GM18867 (cell line): ENCODE results near the gene TPK1.
A peak's percentile ranks its signal among the peaks of the same experiment; 100 is the strongest.
"Not testable (repeated sequence)": the region's sequence is repeated elsewhere in the genome, so short reads cannot be mapped to it uniquely, and the experiment has no call there.

Experiments
- ATAC-seq: cut with Tn5 transposase; IDR thresholded peaks from one replicate; pipeline ENCODE4 v1.9.1; 2021; ENCODE audit warnings: mild to moderate bottlenecking, moderate library complexity; ENCODE audit not compliant: unreplicated experiment

The TPK1 gene

DNA sequence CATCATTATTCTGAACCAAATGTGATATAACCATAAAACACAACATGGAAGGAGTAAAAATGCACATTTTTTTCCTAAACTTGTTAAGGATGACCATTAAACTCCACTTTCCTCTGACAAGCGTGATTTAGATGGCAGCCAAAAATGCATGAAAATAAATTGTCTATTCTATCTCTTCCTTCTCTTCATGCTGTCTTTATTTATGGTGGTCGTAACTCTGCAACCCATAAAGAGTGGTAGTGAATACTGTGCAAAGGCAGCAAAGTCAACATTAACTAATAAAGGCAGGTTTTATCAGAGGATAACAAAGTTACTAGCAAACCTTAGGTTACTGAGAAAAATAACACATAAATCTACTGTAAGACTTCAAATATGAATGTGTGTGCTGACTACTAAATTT lies 106.6 kb downstream of the TPK1 start:
- no peak for ATAC-seq

DNA sequence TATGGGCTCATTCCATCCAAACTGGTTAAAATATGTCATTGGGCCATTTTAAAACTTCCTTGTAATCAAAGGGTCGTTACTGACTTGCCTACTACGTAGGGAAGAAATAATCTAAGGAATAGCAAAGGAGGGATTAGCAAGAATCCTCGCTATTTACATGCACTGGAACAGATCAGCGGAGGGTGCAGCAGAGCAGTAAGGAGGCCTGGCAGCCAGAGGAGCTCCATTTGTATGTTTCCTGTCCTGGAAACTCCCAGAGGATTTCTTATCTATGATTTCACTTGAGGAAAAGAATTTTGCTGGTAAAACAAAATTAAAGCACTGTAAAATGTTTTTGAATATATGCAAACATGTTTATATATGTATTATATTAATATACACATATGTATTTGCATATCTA lies 107.3 kb downstream of the TPK1 start:
- ATAC-seq = no peak

DNA sequence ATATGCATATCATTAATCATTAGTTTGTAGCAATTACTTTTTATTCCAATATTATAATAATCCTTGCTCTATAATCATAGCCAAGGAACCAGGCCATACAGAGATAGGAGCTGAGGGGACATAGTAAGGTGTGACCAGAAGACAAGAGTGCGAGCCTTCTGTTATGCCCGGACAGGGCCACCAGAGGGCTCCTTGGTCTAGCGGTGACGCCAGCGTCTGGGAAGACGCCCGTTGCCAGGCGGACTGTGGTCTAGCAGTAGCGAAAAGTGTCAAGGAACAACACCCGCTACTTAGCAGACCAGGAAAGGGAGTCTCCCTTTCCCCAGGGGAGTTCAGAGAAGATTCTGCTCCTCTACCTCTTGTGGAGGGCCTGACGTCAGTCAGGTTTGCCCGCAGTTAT lies 109.0 kb downstream of the TPK1 start:
- not testable (repeated sequence) for ATAC-seq

DNA sequence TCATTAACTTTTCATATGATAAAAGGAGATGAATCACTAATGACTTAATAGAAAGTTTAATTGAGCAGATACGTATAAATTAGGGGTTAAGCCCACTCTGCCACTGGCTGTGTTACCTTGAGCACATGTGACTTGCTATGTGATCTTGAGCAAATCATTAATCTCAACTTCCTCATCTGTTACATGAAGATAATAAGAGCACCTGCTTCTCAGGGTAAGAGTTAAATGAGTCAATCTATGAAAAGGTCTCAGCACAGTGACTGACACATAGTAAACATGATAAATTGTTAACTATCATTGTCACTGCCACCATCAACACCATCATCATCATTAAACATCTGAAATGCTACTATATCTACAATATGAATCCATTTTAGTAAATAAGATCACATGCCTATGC lies 110.8 kb downstream of the TPK1 start:
- peak; percentile 99 for ATAC-seq

DNA sequence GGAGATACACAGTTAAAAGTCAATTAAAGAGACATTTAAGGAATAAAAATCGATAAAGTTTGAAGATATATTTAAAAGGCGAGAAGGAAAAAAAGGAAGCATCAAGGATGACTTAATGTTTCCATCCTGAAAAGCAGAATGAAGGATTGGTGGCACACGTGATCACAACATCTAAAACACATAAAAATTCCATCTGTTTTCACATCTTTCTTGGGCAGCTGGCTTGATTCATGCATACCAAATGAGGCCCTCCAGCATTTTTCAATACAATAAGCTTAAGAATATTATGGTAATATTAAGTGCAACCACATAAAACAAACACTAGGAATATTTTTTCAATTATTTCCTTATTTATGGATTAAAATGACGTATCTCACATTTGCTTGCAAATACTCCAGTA lies 112.6 kb downstream of the TPK1 start:
- ATAC-seq = no peak

DNA sequence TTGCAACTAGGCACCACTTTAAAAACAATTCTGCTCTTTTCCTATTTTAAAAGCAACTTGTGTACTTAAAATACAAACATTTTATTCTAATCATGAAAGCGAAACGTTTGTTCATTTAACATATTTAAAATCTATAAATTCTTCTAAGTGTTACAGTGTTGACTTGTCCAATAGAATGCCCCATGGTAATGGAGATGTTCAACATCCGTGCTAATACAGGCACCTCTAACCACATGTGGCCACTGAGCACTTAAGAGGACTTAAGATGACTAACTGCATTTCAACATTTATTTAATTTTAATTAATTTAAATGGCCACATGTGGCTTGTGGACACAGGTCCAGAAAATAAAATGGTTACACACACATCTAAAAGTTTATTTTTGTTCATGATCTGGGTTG lies 115.1 kb downstream of the TPK1 start:
- no peak for ATAC-seq

DNA sequence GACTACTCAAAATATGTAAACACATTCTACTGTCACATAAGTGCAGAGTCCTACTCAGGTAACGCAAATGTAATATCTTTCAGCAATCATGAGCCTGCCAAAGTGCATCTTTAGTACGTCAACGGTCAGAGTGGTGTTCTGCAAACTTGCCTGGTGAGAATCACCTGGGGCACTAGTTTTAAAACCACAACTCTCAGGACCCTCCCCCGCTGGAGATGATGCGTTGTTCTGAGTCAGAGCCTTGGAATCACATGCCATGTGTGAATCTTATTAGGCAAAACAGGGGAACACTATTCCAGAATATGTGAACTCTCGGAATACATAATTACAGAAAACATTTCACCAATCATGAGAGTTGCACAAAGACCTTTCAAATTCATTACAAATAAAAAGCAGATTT lies 115.7 kb downstream of the TPK1 start:
- no peak for ATAC-seq

DNA sequence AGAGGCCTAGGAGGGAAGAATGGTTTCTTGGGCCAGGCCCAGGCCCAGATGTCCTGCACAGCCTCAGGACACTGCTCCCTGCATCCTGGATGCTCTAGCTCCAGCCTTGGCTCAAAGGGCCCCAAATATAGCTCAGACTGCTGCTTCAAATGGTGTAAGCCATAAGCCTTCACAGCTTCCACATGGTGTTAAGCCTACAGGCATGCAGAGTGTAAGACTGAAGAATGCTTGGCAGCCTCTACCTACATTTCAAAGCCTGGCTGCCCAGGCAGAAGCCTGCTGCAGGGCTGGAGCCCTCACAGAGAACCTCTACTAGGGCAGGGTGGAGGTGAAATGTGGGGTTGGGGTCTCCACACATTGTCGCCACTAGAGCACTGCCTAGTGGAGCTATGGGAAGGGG lies 118.1 kb downstream of the TPK1 start:
- ATAC-seq = no peak

DNA sequence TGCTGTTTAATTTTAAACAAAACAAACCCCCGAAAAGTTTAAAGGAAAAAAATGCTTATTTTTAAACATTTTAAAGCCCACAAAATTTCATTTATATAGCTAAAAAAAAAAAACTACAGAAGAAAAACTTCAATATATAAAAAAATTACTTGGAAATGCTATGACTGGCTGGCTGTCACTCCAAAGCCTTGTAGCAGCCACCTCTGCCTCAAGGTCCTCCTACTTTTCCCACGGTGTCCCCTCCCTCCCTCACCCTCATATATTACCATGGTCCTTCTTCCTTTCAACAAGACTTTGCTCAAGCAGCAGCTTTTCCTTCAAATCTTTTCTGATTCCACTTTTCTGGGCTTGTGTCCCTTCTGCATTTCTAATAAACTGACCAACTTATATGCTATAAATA lies 122.0 kb downstream of the TPK1 start:
- ATAC-seq = peak; percentile 48

DNA sequence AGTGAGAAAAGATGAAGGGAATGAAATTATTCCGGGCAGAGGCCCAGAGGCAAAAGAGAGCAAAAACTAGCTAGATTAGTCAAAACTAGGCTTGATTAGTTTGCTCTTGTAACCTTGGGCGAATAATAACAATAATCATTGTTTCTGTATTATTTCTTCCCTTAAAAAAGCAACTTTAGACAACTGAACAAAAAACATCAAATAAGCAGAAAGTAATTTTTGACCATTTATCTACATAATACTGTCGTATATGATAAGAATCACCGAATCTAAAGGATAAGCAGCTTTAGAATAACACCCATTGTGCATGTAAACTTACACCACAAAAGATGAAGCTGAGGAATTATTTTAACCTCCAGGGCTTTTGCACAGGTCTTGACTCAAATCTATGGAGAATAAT lies 125.1 kb downstream of the TPK1 start:
- ATAC-seq = no peak

DNA sequence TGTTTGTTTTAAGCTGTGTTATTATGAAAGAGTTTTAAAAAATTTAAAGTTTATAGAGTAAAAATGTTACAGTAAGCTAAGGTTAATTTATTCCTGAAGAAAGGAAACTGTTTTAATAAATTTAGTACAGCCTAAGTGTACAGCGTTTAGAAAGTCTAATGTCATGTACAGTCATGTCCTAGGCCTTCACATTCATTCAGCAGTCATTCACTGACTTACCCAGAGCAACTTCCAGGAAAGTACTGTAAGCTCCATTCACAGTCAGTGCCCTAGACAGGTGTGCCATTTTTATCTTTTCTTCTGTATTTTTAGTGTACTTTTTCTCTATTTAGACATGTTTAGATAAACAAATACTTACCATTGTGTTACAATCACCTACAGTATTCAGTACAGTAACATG lies 126.8 kb downstream of the TPK1 start:
- ATAC-seq = no peak

DNA sequence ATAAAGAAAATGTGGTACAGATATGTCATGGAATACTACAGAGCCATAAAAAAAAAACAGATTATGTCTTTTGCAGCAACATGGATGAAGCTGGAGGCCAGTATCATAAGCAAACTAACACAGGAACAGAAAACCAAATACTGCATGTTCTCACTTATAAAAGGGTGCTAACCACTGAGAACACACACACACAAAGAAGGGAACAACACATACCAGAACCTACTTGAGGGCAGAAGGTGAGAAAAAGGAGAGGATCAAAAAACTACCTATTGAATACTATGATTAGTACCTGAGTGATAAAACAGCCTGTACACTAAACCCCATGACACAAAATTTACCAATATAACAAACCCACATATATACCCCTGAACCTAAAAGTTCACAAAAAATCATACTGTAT lies 144.6 kb downstream of the TPK1 start:
- peak; percentile 73 for ATAC-seq

DNA sequence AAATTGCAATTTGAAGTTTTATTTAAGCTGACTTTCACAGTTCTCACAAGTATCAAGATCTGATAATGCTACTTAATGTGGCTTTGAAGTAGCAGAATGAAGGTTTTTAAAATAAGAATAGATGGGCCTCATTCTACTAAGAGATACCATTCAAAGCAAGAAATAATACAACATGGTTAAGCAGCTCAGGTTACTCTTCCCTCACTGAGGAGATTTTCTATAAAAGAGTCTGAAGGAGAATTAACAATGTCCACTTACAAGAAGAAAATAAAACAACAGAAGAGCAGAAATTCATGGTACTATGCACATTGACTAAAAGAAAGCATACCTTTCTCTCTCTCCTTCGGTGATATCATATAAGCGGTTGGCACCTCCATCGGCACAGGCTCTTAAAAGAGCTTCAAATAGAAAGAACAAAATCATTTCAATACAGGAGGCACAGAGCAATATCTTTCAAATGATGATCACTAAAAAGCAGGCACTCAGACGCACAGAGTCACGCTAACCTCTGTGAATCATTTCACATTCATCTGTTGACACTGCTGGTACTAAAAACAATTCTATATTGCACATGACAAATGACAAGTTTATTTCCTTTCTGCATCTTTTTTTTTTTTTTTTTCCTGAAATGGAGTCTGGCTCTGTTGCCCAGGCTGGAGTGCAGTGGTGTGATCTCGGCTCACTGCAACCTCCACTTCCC lies 153.1 kb downstream of the TPK1 start:
- no peak for ATAC-seq

DNA sequence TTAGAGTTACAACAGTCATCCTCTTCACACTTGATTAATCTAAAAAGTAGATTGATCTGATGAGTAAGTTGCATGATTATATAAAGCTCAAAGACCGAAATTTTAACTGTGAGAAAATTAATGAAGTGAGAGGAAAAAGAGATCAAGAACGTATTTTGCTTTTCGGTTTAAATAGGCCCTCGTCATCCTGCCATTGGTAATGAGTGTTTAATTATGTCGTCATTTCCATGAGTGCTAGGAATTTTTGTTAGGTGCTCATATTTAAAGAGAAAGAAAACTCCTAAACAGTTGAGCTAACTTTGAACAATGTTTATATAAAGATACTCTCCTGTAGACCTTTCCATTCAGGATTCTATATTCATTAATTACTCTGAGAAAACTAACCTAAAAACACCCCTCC lies 159.4 kb downstream of the TPK1 start:
- no peak for ATAC-seq

DNA sequence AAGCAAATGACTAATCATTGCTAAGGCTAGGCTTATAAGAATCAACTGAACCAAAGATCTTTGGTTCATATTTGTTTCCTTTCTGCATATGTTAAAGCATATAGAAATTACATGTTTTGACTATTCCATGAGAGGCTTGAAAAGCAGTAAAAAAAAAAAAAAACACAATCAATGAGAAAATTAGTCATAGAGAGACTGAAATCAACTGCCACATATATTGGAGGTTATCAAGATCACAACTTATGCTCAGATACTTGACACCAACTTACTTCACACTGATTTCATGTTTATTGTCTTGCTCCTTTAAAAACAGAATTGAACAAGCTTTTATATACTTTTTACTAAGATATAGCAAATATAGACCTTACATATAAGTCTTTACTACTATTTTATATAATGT lies 161.3 kb downstream of the TPK1 start:
- ATAC-seq = no peak

DNA sequence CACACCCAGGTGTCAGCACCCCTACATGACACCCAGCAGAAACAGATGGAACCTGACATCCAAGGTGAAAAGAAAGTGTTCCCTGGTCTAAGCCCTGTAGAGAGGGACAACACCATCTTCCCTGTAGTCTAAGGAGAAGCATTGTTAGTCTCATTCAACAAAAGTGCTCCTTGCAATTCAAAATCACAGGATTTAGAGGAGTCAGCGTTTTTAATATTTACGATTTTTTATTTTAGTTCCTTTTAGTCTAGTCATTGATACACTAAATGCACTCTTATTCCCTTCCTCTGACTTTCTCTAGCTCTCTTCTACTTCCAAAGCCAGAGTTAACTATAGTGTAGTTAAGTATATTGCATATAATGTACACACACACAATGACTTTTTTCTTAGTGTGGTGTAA lies 163.0 kb downstream of the TPK1 start:
- ATAC-seq = no peak

DNA sequence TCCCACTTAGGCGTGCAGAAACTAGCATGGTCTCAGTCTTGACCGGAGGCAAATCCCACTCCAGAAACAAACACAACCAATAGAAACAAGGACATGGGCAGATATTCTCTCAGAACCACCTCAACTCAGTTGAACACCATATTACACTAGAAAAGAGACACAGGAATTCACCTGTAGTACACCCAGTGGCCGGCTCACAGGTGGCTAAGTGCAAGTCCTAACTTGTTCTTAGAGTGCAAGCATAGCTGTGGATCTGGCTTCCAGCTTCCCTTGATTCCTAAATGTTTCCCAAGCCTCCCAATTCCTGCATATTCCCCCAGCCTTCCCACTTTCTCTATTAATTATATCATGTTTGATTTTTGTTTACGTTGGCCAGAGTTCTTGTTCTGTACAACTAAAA lies 164.4 kb downstream of the TPK1 start:
- no peak for ATAC-seq

DNA sequence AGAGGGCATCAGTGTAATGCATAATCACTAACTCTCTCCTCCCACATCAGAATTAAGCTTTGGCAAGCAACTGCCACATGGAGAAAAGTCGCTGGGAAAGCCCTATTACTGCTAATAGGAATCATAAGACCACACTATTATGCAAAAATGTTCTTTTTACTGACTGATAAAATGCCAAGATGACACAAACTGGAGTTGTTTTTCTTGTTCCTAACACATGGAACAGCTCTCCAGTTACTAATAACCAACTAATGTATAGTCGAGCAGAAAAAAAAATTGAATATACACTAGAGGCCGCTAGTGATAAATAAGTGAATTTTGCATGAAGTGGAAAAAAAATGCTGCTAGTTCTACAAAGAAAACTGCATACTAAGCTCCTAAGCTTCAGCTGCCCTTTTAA lies 165.6 kb downstream of the TPK1 start:
- peak; percentile 51 for ATAC-seq

DNA sequence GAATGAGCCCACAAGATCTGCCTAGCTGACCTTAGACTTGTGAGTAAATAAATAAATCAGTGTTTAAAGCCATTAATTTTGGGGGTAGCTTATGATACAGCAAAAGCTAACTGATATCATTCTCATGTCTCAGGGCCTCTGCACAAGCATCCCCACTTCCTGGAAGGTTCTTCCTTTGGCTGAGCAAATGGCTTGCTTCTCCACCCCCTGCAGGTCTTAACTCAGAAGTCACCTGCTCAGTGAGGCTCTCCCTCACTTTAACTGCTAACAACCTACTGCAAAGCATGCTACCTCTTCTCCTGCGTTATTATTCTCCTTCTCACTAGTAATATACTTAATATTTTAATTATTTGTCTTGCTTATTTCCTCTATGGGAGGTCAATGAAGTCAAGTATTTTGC lies 167.3 kb downstream of the TPK1 start:
- no peak for ATAC-seq

DNA sequence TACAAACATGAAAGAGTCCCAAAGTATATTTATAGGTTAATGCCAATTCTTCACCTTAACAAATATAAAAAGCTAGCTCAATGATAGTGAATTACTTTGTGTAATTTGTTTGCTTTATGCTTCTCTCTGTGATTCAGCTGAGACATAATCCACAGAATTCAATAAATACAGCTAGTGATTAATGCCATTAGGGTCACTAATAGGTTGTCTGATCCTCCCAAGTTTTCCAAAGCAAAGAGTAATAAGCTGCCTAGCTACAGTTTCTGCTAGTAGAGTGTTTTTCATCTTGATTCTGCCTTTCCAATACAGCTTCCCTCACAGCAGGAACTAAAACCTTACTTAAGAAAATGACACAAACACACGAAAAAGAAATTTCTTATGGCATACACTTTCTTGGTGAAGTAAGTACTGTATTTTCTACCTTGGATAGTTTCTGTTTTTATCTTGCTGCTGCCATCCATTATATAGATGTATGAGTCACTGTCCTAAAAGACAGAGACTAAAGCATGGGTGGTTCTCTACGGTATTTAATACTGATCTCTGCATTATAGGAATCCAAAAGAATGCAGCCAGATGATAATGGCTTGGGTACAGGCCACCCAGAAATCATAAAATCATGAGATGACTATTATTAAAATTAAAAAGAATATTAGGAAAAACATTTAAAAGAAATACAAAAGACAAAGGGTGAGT lies 170.0 kb downstream of the TPK1 start:
- no peak for ATAC-seq

DNA sequence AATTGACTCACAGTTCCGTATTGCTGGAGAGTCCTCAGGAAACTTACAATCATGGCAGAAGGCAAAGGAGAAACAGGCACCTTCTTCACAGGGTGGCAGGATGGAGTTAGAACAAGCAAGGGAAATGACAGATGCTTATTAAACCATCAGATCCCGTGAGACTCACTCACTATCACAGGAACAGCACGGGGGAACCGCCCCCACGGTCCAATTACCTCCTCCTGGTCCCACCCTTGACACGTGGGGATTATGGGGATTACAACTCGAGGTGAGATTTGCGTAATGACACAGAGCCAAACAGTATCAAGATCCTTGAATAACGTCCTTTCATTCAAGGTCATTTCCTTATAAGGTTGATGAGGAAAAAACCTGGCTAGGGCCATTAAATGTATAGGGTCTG lies 176.6 kb downstream of the TPK1 start:
- no peak for ATAC-seq

DNA sequence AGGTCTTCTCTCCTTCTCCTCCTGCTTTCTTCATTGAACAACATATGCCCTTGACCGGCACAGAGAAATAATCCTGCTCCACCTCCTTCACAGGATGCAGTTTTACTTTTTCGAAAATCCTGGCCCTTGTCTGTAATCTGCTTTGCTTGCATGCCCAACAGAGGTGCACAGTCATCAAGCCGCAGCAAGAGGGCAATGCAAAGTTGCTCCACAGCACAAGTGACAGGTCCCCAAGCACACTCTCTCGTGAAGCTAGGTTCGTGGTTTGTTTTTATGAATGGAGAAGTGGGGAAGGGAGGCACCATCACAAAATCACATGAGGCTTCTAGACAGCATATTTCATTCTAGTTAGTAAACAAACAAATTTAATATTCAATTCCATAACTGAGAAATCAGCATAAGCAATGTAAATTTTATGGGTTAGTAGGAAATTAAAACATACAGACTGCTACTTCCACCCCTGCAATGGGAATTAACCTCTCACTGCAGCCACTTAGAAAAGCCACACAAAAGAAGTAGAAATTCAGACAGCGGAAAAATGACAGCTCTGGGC lies 178.8 kb downstream of the TPK1 start:
- ATAC-seq = peak; percentile 74

DNA sequence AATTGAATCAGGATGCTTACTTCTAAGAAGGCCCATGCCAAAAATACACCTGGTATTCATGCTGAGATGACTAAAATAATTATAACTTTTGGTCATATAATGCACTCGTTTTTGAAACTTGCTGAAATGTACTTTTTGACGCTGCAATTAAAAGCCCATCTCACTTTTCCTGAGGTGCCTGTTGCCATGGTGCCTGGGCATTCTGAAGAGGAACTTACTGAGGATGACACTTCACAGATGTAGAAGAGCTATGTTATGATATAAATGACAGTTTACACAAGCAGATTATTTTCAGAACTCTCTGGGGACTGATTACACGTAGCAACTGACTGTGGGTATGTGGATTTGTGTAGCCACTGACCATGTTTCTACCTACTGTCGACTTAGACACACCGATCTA lies 182.4 kb downstream of the TPK1 start:
- peak; percentile 60 for ATAC-seq
